Globus pallidus (tissue), 1 donor: ENCODE results near the gene MMP28.
"Not testable (repeated sequence)": the region's sequence is repeated elsewhere in the genome, so short reads cannot be mapped to it uniquely, and the experiment has no call there.

Source experiments
- DNase-seq: peaks from one replicate; pipeline ENCODE4 v3.0.0-alpha.2; 2015; ENCODE audit warnings: low spot score

Gene MMP28

GRCh38 chr17:35765756-35766488 lies 29.5 kb downstream of the MMP28 start:
- DNase-seq: no peak

GRCh38 chr17:35765086-35765710 lies 30.2 kb downstream of the MMP28 start:
- no peak for DNase-seq

GRCh38 chr17:35764123-35764991 lies 31.1 kb downstream of the MMP28 start:
- DNase-seq: peak; percentile 73

- no peak for DNase-seq
Observed at GRCh38 chr17:35763767-35764122, 31.7 kb downstream of the MMP28 start.

GRCh38 chr17:35761601-35762000 lies 33.8 kb downstream of the MMP28 start:
- no peak for DNase-seq

GRCh38 chr17:35760587-35760986 lies 34.9 kb downstream of the MMP28 start, which contains the start of gene C17orf50:
Gene C17orf50, plus strand, starts transcription at chr17:35760887. Its CDS starts 55 bp downstream, at chr17:35760942.
- no peak for DNase-seq

GRCh38 chr17:35757243-35757642 lies 38.2 kb downstream of the MMP28 start:
- no peak for DNase-seq

GRCh38 chr17:35752945-35753764 lies 42.3 kb downstream of the MMP28 start, which contains the start of gene GAS2L2:
Gene GAS2L2, minus strand, starts transcription at chr17:35753239. Its CDS starts 389 bp downstream, at chr17:35752850.
- DNase-seq: no peak

- no peak for DNase-seq
Observed at GRCh38 chr17:35752471-35752870, 43.0 kb downstream of the MMP28 start.

GRCh38 chr17:35751541-35751940 lies 43.9 kb downstream of the MMP28 start:
- not testable (repeated sequence) for DNase-seq

GRCh38 chr17:35750526-35751395 lies 44.7 kb downstream of the MMP28 start:
- no peak for DNase-seq

GRCh38 chr17:35749560-35750412 lies 45.7 kb downstream of the MMP28 start:
- no peak for DNase-seq

GRCh38 chr17:35748979-35749378 lies 46.5 kb downstream of the MMP28 start:
- no peak for DNase-seq

- no peak for DNase-seq
Observed at GRCh38 chr17:35748341-35748841, 47.0 kb downstream of the MMP28 start.

GRCh38 chr17:35747540-35748017 lies 47.9 kb downstream of the MMP28 start:
- peak; percentile 51 for DNase-seq

GRCh38 chr17:35745749-35746320 lies 49.6 kb downstream of the MMP28 start:
- DNase-seq: no peak

- DNase-seq: no peak
Observed at GRCh38 chr17:35745246-35745645, 50.2 kb downstream of the MMP28 start.

GRCh38 chr17:35744830-35745229 lies 50.6 kb downstream of the MMP28 start:
- DNase-seq: no peak
